ENCODE data around the gene KCTD16. TPM values are rescaled to one million over a fixed set of nuclear protein-coding genes. Genes with fewer than 3 reads are reported as not detected.

Gene KCTD16
- total RNA-seq, 4 donors from 2014 or later = 0.13 to 2.5 (median 1.5) TPM

DNA sequence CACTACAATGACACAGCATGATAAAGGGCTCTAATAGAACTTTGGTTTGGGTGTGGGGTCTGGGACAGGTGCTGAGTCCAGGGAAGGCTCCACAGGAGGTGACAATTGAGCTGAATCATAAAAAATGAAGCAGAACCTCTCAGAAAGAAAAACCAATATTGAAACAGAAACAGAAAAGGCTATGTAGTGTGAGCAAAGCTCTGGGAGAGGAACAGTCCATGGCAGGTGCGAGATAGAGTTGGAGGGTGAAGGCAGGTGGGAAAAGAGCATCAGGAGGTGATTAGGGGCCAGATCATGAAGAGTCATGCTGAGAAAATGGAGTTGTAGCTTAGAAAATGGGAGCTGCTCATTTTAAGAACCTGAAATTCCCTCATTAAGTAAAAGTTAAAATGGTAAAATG is 164.9 kb downstream of the KCTD16 start:
- no peak for TF ChIP-seq POLR2A (IDR thresholded peaks at IDR 0.05)
- TF ChIP-seq, protein P1, sequence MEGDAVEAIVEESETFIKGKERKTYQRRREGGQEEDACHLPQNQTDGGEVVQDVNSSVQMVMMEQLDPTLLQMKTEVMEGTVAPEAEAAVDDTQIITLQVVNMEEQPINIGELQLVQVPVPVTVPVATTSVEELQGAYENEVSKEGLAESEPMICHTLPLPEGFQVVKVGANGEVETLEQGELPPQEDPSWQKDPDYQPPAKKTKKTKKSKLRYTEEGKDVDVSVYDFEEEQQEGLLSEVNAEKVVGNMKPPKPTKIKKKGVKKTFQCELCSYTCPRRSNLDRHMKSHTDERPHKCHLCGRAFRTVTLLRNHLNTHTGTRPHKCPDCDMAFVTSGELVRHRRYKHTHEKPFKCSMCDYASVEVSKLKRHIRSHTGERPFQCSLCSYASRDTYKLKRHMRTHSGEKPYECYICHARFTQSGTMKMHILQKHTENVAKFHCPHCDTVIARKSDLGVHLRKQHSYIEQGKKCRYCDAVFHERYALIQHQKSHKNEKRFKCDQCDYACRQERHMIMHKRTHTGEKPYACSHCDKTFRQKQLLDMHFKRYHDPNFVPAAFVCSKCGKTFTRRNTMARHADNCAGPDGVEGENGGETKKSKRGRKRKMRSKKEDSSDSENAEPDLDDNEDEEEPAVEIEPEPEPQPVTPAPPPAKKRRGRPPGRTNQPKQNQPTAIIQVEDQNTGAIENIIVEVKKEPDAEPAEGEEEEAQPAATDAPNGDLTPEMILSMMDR (IDR thresholded peaks at IDR 0.05) = no peak
- intact Hi-C loops (cut with DNase I) = no loop called here
- no peak overlapping the region for H3K27ac ChIP-seq
- no peak overlapping the region for H3K4me3 ChIP-seq (replicated peaks in 1 of 3)
- H3K27me3 ChIP-seq = no peaks in the 10 kb centered on the region
- no peaks in the 10 kb centered on the region for H3K9me3 ChIP-seq
- WGBS, 2 donors = 89 to 91% methylated on average over 1 of the region's 1 CpG
- no peaks in the 10 kb centered on the region for H3K36me3 ChIP-seq
- DNase-seq = no peak
- no peaks in the 10 kb centered on the region for H3K4me1 ChIP-seq

- Histone ChIP-seq H3K36me3 (no peaks in the 10 kb centered on the region), H3K27me3 (no peaks in the 10 kb centered on the region), H3K9me3 (no peaks in the 10 kb centered on the region), H3K4me3 (replicated peaks in 1 of 3) (no peak overlapping the region), H3K4me1 (no peaks in the 10 kb centered on the region), H3K27ac (no peak overlapping the region)
- WGBS, 2 donors = 73 to 86% methylated on average over 5 of the region's 5 CpGs
- no peak for DNase-seq
- intact Hi-C loops (cut with DNase I) = no loop called here
- TF ChIP-seq POLR2A (IDR thresholded peaks at IDR 0.05) = no peak
- TF ChIP-seq, protein P1 (IDR thresholded peaks at IDR 0.05) = no peak
Observed at GRCh38 chr5:144336191-144336961, 165.7 kb downstream of the KCTD16 start.

DNA sequence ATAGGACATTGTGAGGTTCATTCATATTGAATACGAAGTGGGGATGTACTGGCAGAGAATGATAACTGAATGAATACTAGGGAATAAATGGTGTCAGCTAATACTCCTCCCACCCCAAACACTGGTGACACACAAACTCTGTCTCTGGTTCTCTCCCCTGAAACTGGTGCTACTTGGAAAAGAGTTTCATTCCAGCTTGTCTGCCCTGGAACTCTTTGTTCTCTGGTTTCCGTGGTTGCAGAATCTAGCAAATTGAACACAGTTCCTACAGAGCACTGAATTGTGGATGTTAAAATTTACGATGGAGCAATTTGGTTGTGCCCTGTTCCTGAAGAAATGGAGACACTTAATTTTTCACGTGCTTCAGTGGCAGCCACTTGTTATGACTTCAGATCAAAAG is 181.7 kb downstream of the KCTD16 start:
- no peaks in the 10 kb centered on the region for H3K27me3 ChIP-seq
- no peak overlapping the region for H3K4me3 ChIP-seq (replicated peaks in 1 of 3)
- WGBS, 2 donors = 64 to 71% methylated on average over 4 of the region's 4 CpGs
- H3K27ac ChIP-seq = no peak overlapping the region
- no peak for DNase-seq
- intact Hi-C loops (cut with DNase I) = no loop called here
- H3K36me3 ChIP-seq = no peaks in the 10 kb centered on the region
- TF ChIP-seq, protein P1 (IDR thresholded peaks at IDR 0.05) = no peak
- no peak for TF ChIP-seq POLR2A (IDR thresholded peaks at IDR 0.05)
- peaks cover 0 to 3% of the 10 kb centered on the region in 2 donors for H3K4me1 ChIP-seq
- no peaks in the 10 kb centered on the region for H3K9me3 ChIP-seq

- H3K27ac ChIP-seq = no peak overlapping the region
- H3K27me3 ChIP-seq = no peaks in the 10 kb centered on the region
- no peaks in the 10 kb centered on the region for H3K9me3 ChIP-seq
- DNase-seq = no peak
- no peak for TF ChIP-seq POLR2A (IDR thresholded peaks at IDR 0.05)
- TF ChIP-seq, protein P1 (IDR thresholded peaks at IDR 0.05) = no peak
- H3K4me3 ChIP-seq (replicated peaks in 1 of 3) = no peak overlapping the region
- 62 to 76% methylated on average over 4 of the region's 4 CpGs for WGBS, 2 donors
- no peaks in the 10 kb centered on the region for H3K36me3 ChIP-seq
- peaks cover 0 to 3% of the 10 kb centered on the region in 2 donors for H3K4me1 ChIP-seq
- intact Hi-C loops (cut with DNase I) = no loop called here
Observed at GRCh38 chr5:144352732-144353317, 182.2 kb downstream of the KCTD16 start.

- intact Hi-C loops (cut with DNase I) = no loop called here
- no peak overlapping the region for H3K4me3 ChIP-seq (replicated peaks in 1 of 3)
- no peak for DNase-seq
- H3K4me1 ChIP-seq = peaks cover 0 to 3% of the 10 kb centered on the region in 2 donors
- H3K9me3 ChIP-seq = no peaks in the 10 kb centered on the region
- no peak for TF ChIP-seq POLR2A (IDR thresholded peaks at IDR 0.05)
- TF ChIP-seq, protein P1 (IDR thresholded peaks at IDR 0.05) = no peak
- H3K36me3 ChIP-seq = no peaks in the 10 kb centered on the region
- WGBS, 2 donors = 85 to 89% methylated on average over 1 of the region's 1 CpG
- H3K27me3 ChIP-seq = no peaks in the 10 kb centered on the region
- H3K27ac ChIP-seq = no peak overlapping the region
Observed at GRCh38 chr5:144356489-144356888, 185.8 kb downstream of the KCTD16 start.
